Stomach smooth muscle (tissue), 2 donors: ENCODE data around the gene HBQ1.
A peak's percentile ranks its signal among the peaks of the same experiment; 100 is the strongest.
"Not testable (repeated sequence)": the region's sequence is repeated elsewhere in the genome, so short reads cannot be mapped to it uniquely, and the experiment has no call there.

Source experiments
- H3K27ac ChIP-seq: one replicate; pipeline ENCODE4 v1.7.0; 2013; ENCODE audit warnings: mild to moderate bottlenecking, low read length, inconsistent platforms
- H3K27me3 ChIP-seq, 2 donors: one replicate each; pipeline ENCODE4 v1.7.0; 2013; ENCODE audit warnings: low read length in 2 of 2; ENCODE audit not compliant: insufficient read depth in 2 of 2, control insufficient read depth in 1 of 2
- H3K36me3 ChIP-seq, 2 donors: one replicate each; pipeline ENCODE4 v1.7.0; 2013; ENCODE audit warnings: low read length in 2 of 2; ENCODE audit not compliant: control insufficient read depth in 2 of 2, insufficient read depth in 2 of 2
- H3K4me1 ChIP-seq: one replicate; pipeline ENCODE4 v1.7.0; 2013; ENCODE audit warnings: low read length; ENCODE audit not compliant: control insufficient read depth, insufficient read depth
- H3K4me3 ChIP-seq, 2 donors: one replicate each; pipeline ENCODE4 v1.7.0; 2013; ENCODE audit warnings: low read length in 2 of 2
- H3K9ac ChIP-seq, 2 donors: one replicate each; pipeline ENCODE4 v1.7.0; 2013; ENCODE audit warnings: low read length in 2 of 2, mild to moderate bottlenecking in 1 of 2
- H3K9me3 ChIP-seq, 2 donors: one replicate each; pipeline ENCODE4 v1.7.0; 2013; ENCODE audit warnings: low read length in 2 of 2; ENCODE audit not compliant: control insufficient read depth in 2 of 2
- donor health status: healthy.
- donor health status: Pancreatic carcinoma.

HBQ1 gene

DNA sequence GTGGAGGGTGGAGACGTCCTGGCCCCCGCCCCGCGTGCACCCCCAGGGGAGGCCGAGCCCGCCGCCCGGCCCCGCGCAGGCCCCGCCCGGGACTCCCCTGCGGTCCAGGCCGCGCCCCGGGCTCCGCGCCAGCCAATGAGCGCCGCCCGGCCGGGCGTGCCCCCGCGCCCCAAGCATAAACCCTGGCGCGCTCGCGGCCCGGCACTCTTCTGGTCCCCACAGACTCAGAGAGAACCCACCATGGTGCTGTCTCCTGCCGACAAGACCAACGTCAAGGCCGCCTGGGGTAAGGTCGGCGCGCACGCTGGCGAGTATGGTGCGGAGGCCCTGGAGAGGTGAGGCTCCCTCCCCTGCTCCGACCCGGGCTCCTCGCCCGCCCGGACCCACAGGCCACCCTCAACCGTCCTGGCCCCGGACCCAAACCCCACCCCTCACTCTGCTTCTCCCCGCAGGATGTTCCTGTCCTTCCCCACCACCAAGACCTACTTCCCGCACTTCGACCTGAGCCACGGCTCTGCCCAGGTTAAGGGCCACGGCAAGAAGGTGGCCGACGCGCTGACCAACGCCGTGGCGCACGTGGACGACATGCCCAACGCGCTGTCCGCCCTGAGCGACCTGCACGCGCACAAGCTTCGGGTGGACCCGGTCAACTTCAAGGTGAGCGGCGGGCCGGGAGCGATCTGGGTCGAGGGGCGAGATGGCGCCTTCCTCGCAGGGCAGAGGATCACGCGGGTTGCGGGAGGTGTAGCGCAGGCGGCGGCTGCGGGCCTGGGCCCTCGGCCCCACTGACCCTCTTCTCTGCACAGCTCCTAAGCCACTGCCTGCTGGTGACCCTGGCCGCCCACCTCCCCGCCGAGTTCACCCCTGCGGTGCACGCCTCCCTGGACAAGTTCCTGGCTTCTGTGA is 3.5 kb upstream of the HBQ1 start, which contains the start of gene HBA1:
HBA1 (plus strand) TSS at position 204 of the 906 bp plus-strand sequence; CDS start at position 241, 37 bp downstream.
- Histone ChIP-seq H3K27me3 (peaks cover 33 to 58% of the 10 kb centered on the region in 2 donors), H3K4me1 (peaks cover 20% of the 10 kb centered on the region)
- not testable (repeated sequence) for H3K4me3 ChIP-seq

DNA sequence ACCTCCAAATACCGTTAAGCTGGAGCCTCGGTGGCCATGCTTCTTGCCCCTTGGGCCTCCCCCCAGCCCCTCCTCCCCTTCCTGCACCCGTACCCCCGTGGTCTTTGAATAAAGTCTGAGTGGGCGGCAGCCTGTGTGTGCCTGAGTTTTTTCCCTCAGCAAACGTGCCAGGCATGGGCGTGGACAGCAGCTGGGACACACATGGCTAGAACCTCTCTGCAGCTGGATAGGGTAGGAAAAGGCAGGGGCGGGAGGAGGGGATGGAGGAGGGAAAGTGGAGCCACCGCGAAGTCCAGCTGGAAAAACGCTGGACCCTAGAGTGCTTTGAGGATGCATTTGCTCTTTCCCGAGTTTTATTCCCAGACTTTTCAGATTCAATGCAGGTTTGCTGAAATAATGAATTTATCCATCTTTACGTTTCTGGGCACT is 2.9 kb upstream of the HBQ1 start:
- Histone ChIP-seq H3K36me3 (no peaks in the 10 kb centered on the region), H3K4me1 (peaks cover 22% of the 10 kb centered on the region), H3K27me3 (peaks cover 33 to 57% of the 10 kb centered on the region in 2 donors), H3K4me3 (no peak overlapping the region), H3K9ac (no peak overlapping the region), H3K9me3 (no peaks in the 10 kb centered on the region), H3K27ac (no peak overlapping the region)

More for the DNA sequence above, 3.5 kb upstream of the HBQ1 start, which contains the start of gene HBA1:
- H3K9me3 ChIP-seq, H3K9ac ChIP-seq, H3K27ac ChIP-seq, H3K36me3 ChIP-seq: not testable (repeated sequence)

DNA sequence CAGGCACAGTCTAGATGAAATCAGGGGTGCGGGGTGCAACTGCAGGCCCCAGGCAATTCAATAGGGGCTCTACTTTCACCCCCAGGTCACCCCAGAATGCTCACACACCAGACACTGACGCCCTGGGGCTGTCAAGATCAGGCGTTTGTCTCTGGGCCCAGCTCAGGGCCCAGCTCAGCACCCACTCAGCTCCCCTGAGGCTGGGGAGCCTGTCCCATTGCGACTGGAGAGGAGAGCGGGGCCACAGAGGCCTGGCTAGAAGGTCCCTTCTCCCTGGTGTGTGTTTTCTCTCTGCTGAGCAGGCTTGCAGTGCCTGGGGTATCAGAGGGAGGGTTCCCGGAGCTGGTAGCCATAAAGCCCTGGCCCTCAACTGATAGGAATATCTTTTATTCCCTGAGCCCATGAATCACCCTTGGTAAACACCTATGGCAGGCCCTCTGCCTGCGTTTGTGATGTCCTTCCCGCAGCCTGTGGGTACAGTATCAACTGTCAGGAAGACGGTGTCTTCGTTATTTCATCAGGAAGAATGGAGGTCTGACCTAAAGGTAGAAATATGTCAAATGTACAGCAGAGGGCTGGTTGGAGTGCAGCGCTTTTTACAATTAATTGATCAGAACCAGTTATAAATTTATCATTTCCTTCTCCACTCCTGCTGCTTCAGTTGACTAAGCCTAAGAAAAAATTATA is 2.1 kb upstream of the HBQ1 start:
- Histone ChIP-seq H3K9ac (no peak overlapping the region), H3K27ac (no peak overlapping the region), H3K27me3 (peaks cover 33 to 57% of the 10 kb centered on the region in 2 donors), H3K4me3 (no peak overlapping the region), H3K9me3 (no peaks in the 10 kb centered on the region), H3K4me1 (peaks cover 22% of the 10 kb centered on the region), H3K36me3 (no peaks in the 10 kb centered on the region)

DNA sequence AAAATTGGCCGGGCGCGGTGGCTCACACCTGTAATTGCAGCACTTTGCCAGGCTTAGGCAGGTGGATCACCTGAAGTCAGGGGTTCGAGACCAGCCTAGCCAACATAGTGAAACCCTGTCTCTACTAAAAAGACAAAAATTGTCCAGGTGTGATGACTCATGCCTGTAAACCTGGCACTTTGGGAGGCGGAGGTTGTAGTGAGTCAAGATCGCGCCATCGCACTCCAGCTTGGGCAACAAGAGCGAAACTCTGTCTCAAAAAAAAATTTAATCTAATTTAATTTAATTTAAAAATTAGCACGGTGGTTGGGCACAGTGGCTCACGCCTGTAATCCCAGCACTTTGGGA is 1.6 kb upstream of the HBQ1 start:
- Histone ChIP-seq H3K9me3 (no peaks in the 10 kb centered on the region), H3K27me3 (peaks cover 33 to 57% of the 10 kb centered on the region in 2 donors), H3K4me1 (peaks cover 22% of the 10 kb centered on the region), H3K27ac (no peak overlapping the region), H3K9ac (no peak overlapping the region), H3K4me3 (no peak overlapping the region), H3K36me3 (no peaks in the 10 kb centered on the region)

DNA sequence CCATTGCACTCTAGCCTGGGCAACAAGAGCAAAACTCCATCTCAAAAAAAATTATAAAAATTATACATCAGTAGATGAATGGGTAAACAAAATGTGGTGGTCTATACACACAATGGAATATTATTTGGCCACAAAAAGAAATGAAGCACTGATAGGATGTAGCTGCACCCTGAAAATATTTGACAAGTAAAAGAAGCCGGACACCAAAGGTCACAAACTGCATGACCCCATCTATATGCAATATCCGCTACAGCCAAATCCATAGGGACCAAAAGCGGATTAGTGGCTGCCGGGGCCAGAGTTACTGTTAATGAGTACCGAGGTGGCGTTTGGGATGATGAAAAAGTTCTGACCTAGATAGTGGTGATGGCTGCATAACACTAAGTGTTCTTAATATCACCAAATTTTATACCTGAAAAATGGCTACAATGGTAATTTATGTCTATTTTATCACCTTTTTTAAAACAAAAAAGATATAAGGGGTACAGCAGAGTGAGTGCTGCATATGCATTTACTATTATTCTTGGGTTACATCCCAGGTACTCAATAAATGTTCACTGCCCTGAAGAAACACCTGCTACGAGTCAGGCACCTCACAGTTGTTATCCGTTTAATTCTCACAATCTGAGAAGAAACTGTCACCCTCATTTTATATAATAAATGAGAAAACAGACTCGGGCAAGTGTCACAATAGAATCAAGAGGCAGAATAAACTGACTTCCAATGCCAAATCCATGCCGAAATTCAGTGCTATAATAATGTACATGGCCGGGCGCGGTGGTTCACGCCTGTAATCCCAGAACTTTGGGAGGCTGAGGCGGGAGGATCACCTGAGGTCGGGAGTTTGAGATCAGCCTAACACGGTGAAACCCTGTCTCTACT is 807 bp upstream of the HBQ1 start:
- H3K9ac ChIP-seq: no peak overlapping the region
- H3K9me3 ChIP-seq: no peaks in the 10 kb centered on the region
- H3K27me3 ChIP-seq: peaks cover 32 to 55% of the 10 kb centered on the region in 2 donors
- no peak overlapping the region for H3K27ac ChIP-seq
- H3K4me1 ChIP-seq: peaks cover 22% of the 10 kb centered on the region
- H3K4me3 ChIP-seq: no peak overlapping the region
- no peaks in the 10 kb centered on the region for H3K36me3 ChIP-seq

DNA sequence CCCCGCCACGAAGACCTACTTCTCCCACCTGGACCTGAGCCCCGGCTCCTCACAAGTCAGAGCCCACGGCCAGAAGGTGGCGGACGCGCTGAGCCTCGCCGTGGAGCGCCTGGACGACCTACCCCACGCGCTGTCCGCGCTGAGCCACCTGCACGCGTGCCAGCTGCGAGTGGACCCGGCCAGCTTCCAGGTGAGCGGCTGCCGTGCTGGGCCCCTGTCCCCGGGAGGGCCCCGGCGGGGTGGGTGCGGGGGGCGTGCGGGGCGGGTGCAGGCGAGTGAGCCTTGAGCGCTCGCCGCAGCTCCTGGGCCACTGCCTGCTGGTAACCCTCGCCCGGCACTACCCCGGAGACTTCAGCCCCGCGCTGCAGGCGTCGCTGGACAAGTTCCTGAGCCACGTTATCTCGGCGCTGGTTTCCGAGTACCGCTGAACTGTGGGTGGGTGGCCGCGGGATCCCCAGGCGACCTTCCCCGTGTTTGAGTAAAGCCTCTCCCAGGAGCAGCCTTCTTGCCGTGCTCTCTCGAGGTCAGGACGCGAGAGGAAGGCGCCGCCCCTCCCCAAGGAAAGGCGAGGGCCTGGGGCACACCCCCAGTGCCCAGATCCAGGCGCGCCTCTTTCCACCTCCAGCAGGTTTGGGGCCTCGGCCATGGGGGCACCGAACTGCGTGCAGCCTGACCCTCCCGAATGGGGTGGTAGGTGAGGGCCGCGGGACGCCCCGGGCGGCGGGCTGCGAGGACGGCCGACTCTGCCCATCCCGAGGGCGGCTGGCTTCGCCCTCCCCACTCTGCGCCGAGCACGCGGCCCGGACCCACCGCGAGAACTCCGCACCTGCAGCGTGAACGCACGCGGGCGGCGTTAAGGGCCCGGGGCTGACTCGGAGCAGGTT is 664 bp downstream of the HBQ1 start:
- Histone ChIP-seq H3K9me3 (no peaks in the 10 kb centered on the region), H3K9ac (no peak overlapping the region), H3K4me3 (peak overlapping the region; percentile 49 to 61), H3K36me3 (no peaks in the 10 kb centered on the region), H3K27me3 (peaks cover 21 to 42% of the 10 kb centered on the region in 2 donors), H3K4me1 (peaks cover 22% of the 10 kb centered on the region), H3K27ac (no peak overlapping the region)

DNA sequence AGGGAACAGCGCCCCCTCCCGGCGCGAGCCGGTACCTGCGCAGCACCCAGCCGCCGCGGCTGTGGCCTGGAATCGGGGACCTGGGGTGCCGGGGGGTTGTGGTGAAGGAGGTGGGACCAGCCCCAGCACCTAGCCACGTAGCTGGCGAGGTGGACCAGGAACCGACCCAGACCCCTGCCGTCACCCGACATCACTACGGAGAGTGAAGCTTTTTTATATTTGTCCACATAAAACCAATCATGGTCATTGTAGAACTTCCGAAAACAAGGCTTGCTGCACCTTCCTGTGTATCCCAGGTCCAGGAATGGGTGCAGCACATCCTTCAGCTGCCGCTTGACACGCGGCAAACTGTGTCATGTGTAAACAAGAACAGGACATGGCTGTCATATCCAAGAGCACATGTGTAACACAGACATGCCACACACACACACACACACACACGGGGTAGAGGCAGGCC is 1.3 kb downstream of the HBQ1 start:
- Histone ChIP-seq H3K27me3 (peaks cover 21 to 42% of the 10 kb centered on the region in 2 donors), H3K36me3 (no peaks in the 10 kb centered on the region), H3K9ac (no peak overlapping the region), H3K9me3 (no peaks in the 10 kb centered on the region), H3K27ac (no peak overlapping the region), H3K4me3 (peak overlapping the region in 1 of 2 donors; percentile 61), H3K4me1 (peaks cover 22% of the 10 kb centered on the region)

DNA sequence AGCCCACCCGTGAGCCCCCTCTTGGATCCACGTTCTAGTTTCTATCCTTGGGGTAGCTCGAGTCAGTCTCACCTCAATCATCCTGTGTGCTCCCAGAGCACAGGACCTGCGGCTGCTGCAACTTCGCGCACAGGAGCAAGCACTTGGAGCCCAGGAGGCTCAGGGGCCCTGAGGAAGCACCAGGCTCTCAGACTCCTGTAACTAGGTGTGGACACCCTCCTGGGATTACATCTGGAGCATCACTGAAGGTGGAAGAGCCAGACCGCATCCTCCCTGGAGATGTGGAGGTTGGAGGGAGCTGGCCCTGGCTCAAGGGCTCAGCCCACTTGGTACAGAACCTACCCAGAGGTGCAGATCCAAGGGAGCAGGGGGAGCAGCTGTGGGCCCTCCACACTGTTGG is 2.7 kb downstream of the HBQ1 start:
- Histone ChIP-seq H3K9ac (no peak overlapping the region), H3K4me3 (no peak overlapping the region), H3K4me1 (peaks cover 19% of the 10 kb centered on the region), H3K36me3 (peaks cover 3 to 8% of the 10 kb centered on the region in 2 donors), H3K27ac (no peak overlapping the region), H3K9me3 (no peaks in the 10 kb centered on the region), H3K27me3 (peaks cover 13 to 31% of the 10 kb centered on the region in 2 donors)

DNA sequence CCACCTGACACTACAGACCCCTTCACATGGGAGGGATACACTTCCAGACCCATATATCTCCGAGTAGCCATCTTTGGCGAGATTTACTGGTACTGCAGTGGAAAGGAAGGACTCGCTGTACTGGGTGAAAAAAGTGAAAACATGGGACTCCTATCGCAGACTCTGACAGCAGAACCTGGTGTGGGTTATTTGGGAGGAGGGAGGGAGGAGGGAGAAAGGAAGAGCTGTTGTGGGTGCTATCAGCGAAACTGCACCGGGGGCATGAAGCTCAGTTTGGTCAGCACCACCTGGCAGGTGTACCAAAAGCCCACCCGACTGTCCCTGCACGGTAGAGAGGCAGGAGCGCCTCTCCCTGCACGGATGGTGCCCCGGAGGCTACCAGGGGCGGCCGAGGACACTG is 5.0 kb downstream of the HBQ1 start:
- no peaks in the 10 kb centered on the region for H3K9me3 ChIP-seq
- peaks cover 0 to 9% of the 10 kb centered on the region in 2 donors for H3K27me3 ChIP-seq

More for the DNA sequence above, 5.0 kb downstream of the HBQ1 start:
- peaks cover 15 to 25% of the 10 kb centered on the region in 2 donors for H3K36me3 ChIP-seq
- H3K4me3 ChIP-seq: no peak overlapping the region
- H3K27ac ChIP-seq: no peak overlapping the region
- peaks cover 16% of the 10 kb centered on the region for H3K4me1 ChIP-seq
- no peak overlapping the region for H3K9ac ChIP-seq
